ENCODE measurements around the gene ZFAND2B.

DNA sequence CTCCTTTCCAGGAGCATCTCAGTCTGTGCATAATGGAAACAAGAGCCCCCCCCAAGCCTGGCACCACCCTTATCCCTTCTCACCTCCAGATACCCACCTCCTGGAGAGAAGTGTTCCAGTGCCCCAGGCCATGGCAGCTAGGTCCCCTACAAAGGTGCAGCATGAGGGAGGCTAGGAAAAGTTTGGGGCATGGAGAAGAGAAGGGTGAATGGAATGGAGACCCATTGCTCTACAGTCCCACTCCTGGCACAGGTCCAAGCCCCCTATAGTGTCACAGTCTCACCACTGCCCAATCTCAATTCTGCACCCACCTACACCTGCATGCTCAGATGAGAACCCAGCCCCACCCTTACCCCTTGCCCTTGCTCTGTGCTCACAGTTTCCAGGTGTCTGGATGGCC is 37.6 kb upstream of the ZFAND2B start:
- TF ChIP-seq POLR2AphosphoS5 (IDR thresholded peaks at IDR 0.05; ENCODE audit: low read depth, low read length) (no peak), SIN3A (IDR thresholded peaks at IDR 0.05; ENCODE audit: borderline replicate concordance, insufficient read depth, low read length) (no peak), TAF1 (IDR thresholded peaks at IDR 0.05; ENCODE audit: borderline replicate concordance, insufficient read depth, low read length) (no peak), FOXP2 (optimal IDR thresholded peaks at IDR 0.05; ENCODE audit: borderline replicate concordance, extremely low read depth, extremely low read length, insufficient read depth) (no peak), REST (IDR thresholded peaks at IDR 0.05; ENCODE audit: insufficient read depth in 1 of 2, low read depth in 2 of 2, low read length in 2 of 2) (no peak)
